K562 (cell line): Measurements from ENCODE around the gene SYPL2. TPM values are rescaled to one million over a fixed set of nuclear protein-coding genes. Genes with fewer than 3 reads are reported as not detected.

Experiments
- ADNP ChIP-seq: fragments of 200-800 bp; sonication (Bioruptor generic); IDR thresholded peaks from 2 replicates; pipeline ENCODE4 v1.6.1; 2016; ENCODE audit warnings: missing genetic modification characterization, missing compliant biosample characterization
- C11orf30 ChIP-seq: fragments of 450-650 bp; IDR thresholded peaks from 2 replicates; pipeline ENCODE4 v1.6.1; 2016; ENCODE audit warnings: low read depth, mild to moderate bottlenecking
- ELF4 ChIP-seq: fragments of 450-650 bp; formaldehyde crosslinking; IDR thresholded peaks from 2 replicates; pipeline ENCODE4 v1.4.0; 2022; ENCODE audit warnings: missing genetic modification characterization
- NRF1 ChIP-seq, 2 experiments: fragments of 450-650 bp; IDR thresholded peaks in 1 of 2; conservative IDR thresholded peaks in 1 of 2; 2 replicates each; pipeline ENCODE4 v1.6.1; 2014; ENCODE audit warnings: mild to moderate bottlenecking in 2 of 2
- PHF20 ChIP-seq: fragments of 450-650 bp; IDR thresholded peaks from 2 replicates; pipeline ENCODE4 v1.6.1; 2018; ENCODE audit not compliant: partially characterized antibody
- SP2 ChIP-seq: IDR thresholded peaks from 2 replicates; pipeline ENCODE4 v1.6.1; 2011; ENCODE audit warnings: mild to moderate bottlenecking, low read depth, low read length, moderate library complexity; ENCODE audit not compliant: poor library complexity, severe bottlenecking; ENCODE audit errors: extremely low read depth
- SRF ChIP-seq, 2 experiments: fragments of 250-450, 450-650 bp in 1 of 2; sonication (Bioruptor Pico) in 1 of 2; sonication (generic) in 1 of 2; formaldehyde crosslinking; IDR thresholded peaks; 2 replicates each; pipeline versions ENCODE4 v1.5.0 to v1.5.1; 2020 to 2022; ENCODE audit warnings: mild to moderate bottlenecking in 1 of 2, missing genetic modification reagents in 1 of 2
- U2AF1 ChIP-seq: fragments of 200-400 bp; formaldehyde crosslinking; optimal IDR thresholded peaks from 2 replicates; pipeline ENCODE3; 2017; ENCODE audit warnings: mild to moderate bottlenecking, low read depth, low read length, moderate library complexity
- ZFP91 ChIP-seq: sonication (generic); formaldehyde crosslinking; IDR thresholded peaks from 2 replicates; pipeline ENCODE4 v1.8.0; 2022; ENCODE audit warnings: mild to moderate bottlenecking, missing genetic modification reagents
- ZNF174 ChIP-seq: fragments of 250-450 bp; sonication (Bioruptor Pico); IDR thresholded peaks from 2 replicates; pipeline ENCODE4 v1.4.0; 2020; ENCODE audit warnings: mild to moderate bottlenecking
- ZNF551 ChIP-seq: fragments of 250-450 bp; sonication (Bioruptor Pico); IDR thresholded peaks from 2 replicates; pipeline ENCODE4 v1.5.0; 2021; ENCODE audit warnings: mild to moderate bottlenecking, moderate library complexity
- ZNF717 ChIP-seq: fragments of 250-450 bp; sonication (Bioruptor Pico); IDR thresholded peaks from 2 replicates; pipeline ENCODE4 v1.5.0; 2021
- polyA plus RNA-seq, 8 experiments: library from polyadenylated mRNA; depleted of rRNA in 4 of 8; stranded (reverse) in 5 of 8; unstranded in 3 of 8; fragments of >200 nt; fragmentation: Nextera tagmentation in 2 of 8; fragmentation: Illumina TruSeq in 1 of 8; extraction: Ambion mirVana in 2 of 8; extraction: Trizol in 1 of 8; gene quantifications; 2 replicates each; pipeline versions ENCODE4 v1.2.1 to v1.2.3, GENCODE V29; 2011 to 2014; ENCODE audit warnings: inconsistent platforms in 1 of 8, missing spikeins in 1 of 8
- total RNA-seq, 7 experiments: library from RNA; depleted of rRNA in 6 of 7; stranded (reverse); fragments of >200 nt in 6 of 7; fragmentation: Illumina TruSeq in 2 of 7; extraction: Trizol in 2 of 7; gene quantifications; 2 replicates each; pipeline versions ENCODE4 v1.2.1 to v1.2.3, GENCODE V29; 2011 to 2021; ENCODE audit warnings: low replicate concordance in 1 of 7
- TF ChIP-seq, protein P1 (sequence below): sonication (generic); formaldehyde crosslinking; IDR thresholded peaks from 2 replicates; pipeline ENCODE4 v1.8.0; 2023; ENCODE audit warnings: mild to moderate bottlenecking, missing genetic modification reagents
- TF ChIP-seq, protein P2 (sequence below): fragments of 250-450 bp; sonication (Bioruptor Pico); IDR thresholded peaks from 2 replicates; pipeline ENCODE4 v1.4.0; 2020; ENCODE audit warnings: mild to moderate bottlenecking, moderate library complexity

SYPL2 gene
- total and polyA plus RNA-seq, 9 of the 15 experiments (the other 6 are each of a cell fraction or from before 2014, with no cell fraction given), result 0.03 to 0.20 (median 0.07) TPM; not detected in 2

DNA sequence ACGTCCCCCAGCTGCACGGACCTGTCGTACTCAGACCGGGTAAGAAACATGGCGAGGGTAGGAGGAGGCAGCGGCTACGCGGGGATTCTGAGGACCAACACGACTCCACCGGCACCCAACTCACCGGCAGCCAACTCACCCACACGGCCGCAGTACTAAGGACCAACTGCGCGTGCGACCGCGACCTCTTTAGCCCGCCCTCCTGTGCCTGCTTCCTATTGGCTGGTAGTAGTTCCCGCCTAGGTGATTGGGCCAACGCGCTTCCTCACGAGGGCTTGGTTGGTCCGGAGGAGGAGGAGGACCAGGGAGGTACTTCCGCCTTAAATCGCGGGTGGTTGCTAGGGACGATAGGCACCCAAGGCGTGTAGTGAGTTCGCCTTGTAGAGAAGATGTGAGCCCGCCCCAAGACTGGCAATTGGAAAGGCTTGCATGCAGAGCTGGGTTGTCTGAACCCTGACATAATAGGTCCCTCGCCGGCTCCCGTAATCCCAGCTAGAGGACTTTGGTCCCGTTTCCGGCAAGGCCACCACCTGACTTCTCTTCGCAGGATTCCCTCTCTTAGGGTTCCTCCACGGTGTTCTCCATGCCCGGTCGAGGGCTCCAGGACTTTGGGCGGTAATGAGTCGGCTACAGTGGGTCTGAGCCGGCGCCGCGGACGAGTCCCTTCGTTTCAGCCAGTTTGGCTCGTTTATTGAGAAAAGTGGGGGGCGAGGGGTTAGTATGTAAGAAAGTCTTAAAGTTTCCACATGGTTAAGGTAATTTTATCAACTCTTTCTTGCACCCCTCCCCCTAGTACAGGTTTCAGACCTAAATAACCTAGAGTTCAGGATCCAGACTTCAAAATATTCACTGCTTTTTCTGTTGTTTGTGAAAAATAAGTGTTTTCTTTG, 39.8 kb upstream of the SYPL2 start, which contains the start of gene PSMA5 (continued):
- TF ChIP-seq SRF (CRISPR knock-in tag; IDR thresholded peaks at IDR 0.05) (peak in 1 of 2 experiments; percentile 62; a peak in 2 of 4 replicates), C11orf30 (peak; percentile 72), ZNF717 (CRISPR knock-in tag) (no peak), U2AF1 (no peak), ZFP91 (CRISPR knock-in tag) (no peak), SP2 (peak; percentile 84), ZNF174 (CRISPR knock-in tag) (no peak), ZNF551 (no peak), PHF20 (peak; percentile 18), NRF1 (conservative IDR thresholded peaks at IDR 0.05 in 1 of 2, IDR thresholded peaks at IDR 0.05 in 1 of 2) (peak; percentile 91 to 93), ADNP (tag) (no peak), ELF4 (CRISPR knock-in tag) (peak; percentile 58; the same call in 1 of the 2 replicates)
- TF ChIP-seq, protein P1, sequence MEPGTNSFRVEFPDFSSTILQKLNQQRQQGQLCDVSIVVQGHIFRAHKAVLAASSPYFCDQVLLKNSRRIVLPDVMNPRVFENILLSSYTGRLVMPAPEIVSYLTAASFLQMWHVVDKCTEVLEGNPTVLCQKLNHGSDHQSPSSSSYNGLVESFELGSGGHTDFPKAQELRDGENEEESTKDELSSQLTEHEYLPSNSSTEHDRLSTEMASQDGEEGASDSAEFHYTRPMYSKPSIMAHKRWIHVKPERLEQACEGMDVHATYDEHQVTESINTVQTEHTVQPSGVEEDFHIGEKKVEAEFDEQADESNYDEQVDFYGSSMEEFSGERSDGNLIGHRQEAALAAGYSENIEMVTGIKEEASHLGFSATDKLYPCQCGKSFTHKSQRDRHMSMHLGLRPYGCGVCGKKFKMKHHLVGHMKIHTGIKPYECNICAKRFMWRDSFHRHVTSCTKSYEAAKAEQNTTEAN (CRISPR knock-in tag), result no peak
- TF ChIP-seq, protein P2, sequence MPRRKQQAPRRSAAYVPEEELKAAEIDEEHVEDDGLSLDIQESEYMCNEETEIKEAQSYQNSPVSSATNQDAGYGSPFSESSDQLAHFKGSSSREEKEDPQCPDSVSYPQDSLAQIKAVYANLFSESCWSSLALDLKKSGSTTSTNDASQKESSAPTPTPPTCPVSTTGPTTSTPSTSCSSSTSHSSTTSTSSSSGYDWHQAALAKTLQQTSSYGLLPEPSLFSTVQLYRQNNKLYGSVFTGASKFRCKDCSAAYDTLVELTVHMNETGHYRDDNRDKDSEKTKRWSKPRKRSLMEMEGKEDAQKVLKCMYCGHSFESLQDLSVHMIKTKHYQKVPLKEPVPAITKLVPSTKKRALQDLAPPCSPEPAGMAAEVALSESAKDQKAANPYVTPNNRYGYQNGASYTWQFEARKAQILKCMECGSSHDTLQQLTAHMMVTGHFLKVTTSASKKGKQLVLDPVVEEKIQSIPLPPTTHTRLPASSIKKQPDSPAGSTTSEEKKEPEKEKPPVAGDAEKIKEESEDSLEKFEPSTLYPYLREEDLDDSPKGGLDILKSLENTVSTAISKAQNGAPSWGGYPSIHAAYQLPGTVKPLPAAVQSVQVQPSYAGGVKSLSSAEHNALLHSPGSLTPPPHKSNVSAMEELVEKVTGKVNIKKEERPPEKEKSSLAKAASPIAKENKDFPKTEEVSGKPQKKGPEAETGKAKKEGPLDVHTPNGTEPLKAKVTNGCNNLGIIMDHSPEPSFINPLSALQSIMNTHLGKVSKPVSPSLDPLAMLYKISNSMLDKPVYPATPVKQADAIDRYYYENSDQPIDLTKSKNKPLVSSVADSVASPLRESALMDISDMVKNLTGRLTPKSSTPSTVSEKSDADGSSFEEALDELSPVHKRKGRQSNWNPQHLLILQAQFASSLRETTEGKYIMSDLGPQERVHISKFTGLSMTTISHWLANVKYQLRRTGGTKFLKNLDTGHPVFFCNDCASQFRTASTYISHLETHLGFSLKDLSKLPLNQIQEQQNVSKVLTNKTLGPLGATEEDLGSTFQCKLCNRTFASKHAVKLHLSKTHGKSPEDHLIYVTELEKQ (CRISPR knock-in tag), result no peak
